ENCODE measurements around the gene DDX27.

Gene DDX27

DNA sequence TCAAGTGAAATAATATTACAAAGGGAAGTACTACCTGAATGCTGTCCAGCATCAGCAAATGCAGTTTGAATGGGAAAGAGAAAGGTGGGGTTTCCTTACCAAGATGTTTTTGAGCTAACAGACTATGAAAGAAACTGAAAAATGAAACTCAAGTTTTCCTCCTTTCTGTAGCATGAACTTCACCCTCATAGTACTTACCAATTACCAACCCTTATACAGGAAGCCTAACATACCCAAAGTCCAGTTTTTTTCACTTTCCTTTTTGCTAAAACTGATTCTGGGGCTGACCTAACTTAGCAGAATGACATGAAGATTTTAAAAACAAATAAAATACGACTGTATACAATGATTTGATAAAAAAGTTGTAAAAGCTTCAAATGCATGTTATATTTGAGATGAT, 53.4 kb downstream of the DDX27 start:
- TF ChIP-seq EZH2phosphoT487 (IDR thresholded peaks at IDR 0.05; ENCODE audit: borderline replicate concordance, low read length) (no peak), CTCF (IDR thresholded peaks at IDR 0.05; ENCODE audit: low read depth, low read length, poor library complexity, severe bottlenecking) (no peak)
- H3K79me2 ChIP-seq (ENCODE audit: control insufficient read depth, low read length): peaks cover 83% of the 10 kb centered on the region
- H4K20me1 ChIP-seq (ENCODE audit: control insufficient read depth, insufficient read depth, low read depth, low read length): peaks cover 8% of the 10 kb centered on the region; the same call in 1 of the 2 replicates
- no peak overlapping the region for H3K27ac ChIP-seq (ENCODE audit: low read depth, low read length)
- H3K9me3 ChIP-seq (ENCODE audit: control insufficient read depth, insufficient read depth, low read length): no peaks in the 10 kb centered on the region
- H3K27me3 ChIP-seq (ENCODE audit: control insufficient read depth, low read length): no peaks in the 10 kb centered on the region
- H3K4me3 ChIP-seq (ENCODE audit: low read length): no peak overlapping the region
- no peak overlapping the region for H3K4me2 ChIP-seq (ENCODE audit: low read length)
- H3K9me2 ChIP-seq (replicated peaks; ENCODE audit: control insufficient read depth, low read length): no peaks in the 10 kb centered on the region
- H3K4me1 ChIP-seq (ENCODE audit: control insufficient read depth, low read length): peaks cover 65% of the 10 kb centered on the region
- peaks cover 31% of the 10 kb centered on the region for H3F3A ChIP-seq (ENCODE audit: control insufficient read depth, insufficient read depth)
- H3K36me3 ChIP-seq (ENCODE audit: control insufficient read depth, low read length): peaks cover 73% of the 10 kb centered on the region

- H3K27me3 ChIP-seq (ENCODE audit: control insufficient read depth, low read length): no peaks in the 10 kb centered on the region
- H3F3A ChIP-seq (ENCODE audit: control insufficient read depth, insufficient read depth): peaks cover 25% of the 10 kb centered on the region
- peaks cover 78% of the 10 kb centered on the region for H3K79me2 ChIP-seq (ENCODE audit: control insufficient read depth, low read length)
- TF ChIP-seq CTCF (IDR thresholded peaks at IDR 0.05; ENCODE audit: low read depth, low read length, poor library complexity, severe bottlenecking) (no peak), EZH2phosphoT487 (IDR thresholded peaks at IDR 0.05; ENCODE audit: borderline replicate concordance, low read length) (no peak)
- H3K9me2 ChIP-seq (replicated peaks; ENCODE audit: control insufficient read depth, low read length): no peaks in the 10 kb centered on the region
- H3K27ac ChIP-seq (ENCODE audit: low read depth, low read length): no peak overlapping the region
- peaks cover 8% of the 10 kb centered on the region; the same call in 1 of the 2 replicates for H4K20me1 ChIP-seq (ENCODE audit: control insufficient read depth, insufficient read depth, low read depth, low read length)
- H3K4me2 ChIP-seq (ENCODE audit: low read length): no peak overlapping the region
- H3K4me3 ChIP-seq (ENCODE audit: low read length): no peak overlapping the region
- H3K9me3 ChIP-seq (ENCODE audit: control insufficient read depth, insufficient read depth, low read length): no peaks in the 10 kb centered on the region
- peaks cover 54% of the 10 kb centered on the region for H3K4me1 ChIP-seq (ENCODE audit: control insufficient read depth, low read length)
- H3K36me3 ChIP-seq (ENCODE audit: control insufficient read depth, low read length): peaks cover 69% of the 10 kb centered on the region
Observed at GRCh38 chr20:49273696-49274277, 54.6 kb downstream of the DDX27 start.

- H3K4me1 ChIP-seq (ENCODE audit: control insufficient read depth, low read length): peaks cover 45% of the 10 kb centered on the region
- peaks cover 69% of the 10 kb centered on the region for H3K36me3 ChIP-seq (ENCODE audit: control insufficient read depth, low read length)
- H3K4me2 ChIP-seq (ENCODE audit: low read length): no peak overlapping the region
- H3K27ac ChIP-seq (ENCODE audit: low read depth, low read length): peak overlapping the region; percentile 87; the same call in 1 of the 2 replicates
- H3F3A ChIP-seq (ENCODE audit: control insufficient read depth, insufficient read depth): peaks cover 30% of the 10 kb centered on the region
- no peaks in the 10 kb centered on the region for H3K27me3 ChIP-seq (ENCODE audit: control insufficient read depth, low read length)
- no peak overlapping the region for H3K4me3 ChIP-seq (ENCODE audit: low read length)
- no peaks in the 10 kb centered on the region for H3K9me3 ChIP-seq (ENCODE audit: control insufficient read depth, insufficient read depth, low read length)
- H3K9me2 ChIP-seq (replicated peaks; ENCODE audit: control insufficient read depth, low read length): no peaks in the 10 kb centered on the region
- H4K20me1 ChIP-seq (ENCODE audit: control insufficient read depth, insufficient read depth, low read depth, low read length): peaks cover 22% of the 10 kb centered on the region
- TF ChIP-seq CTCF (IDR thresholded peaks at IDR 0.05; ENCODE audit: low read depth, low read length, poor library complexity, severe bottlenecking): no peak
- no peak for TF ChIP-seq EZH2phosphoT487 (IDR thresholded peaks at IDR 0.05; ENCODE audit: borderline replicate concordance, low read length)
- peaks cover 78% of the 10 kb centered on the region for H3K79me2 ChIP-seq (ENCODE audit: control insufficient read depth, low read length)
Observed at GRCh38 chr20:49275216-49275615, 56.0 kb downstream of the DDX27 start.

All from DOHH2 (cell line).